ENCODE data around the gene SRPX. TPM values are rescaled to one million over a fixed set of nuclear protein-coding genes. Genes with fewer than 3 reads are reported as not detected.

The SRPX gene
- total RNA-seq, 2 donors from 2014 or later, result 54.5 to 65.9 TPM

GRCh38 chrX:38183596-38183995 is 37.1 kb downstream of the SRPX start:
- Histone ChIP-seq H3K9me3 (no peaks in the 10 kb centered on the region), H3K27ac (no peak overlapping the region), H3K4me1 (ENCODE audit: control insufficient read depth in 1 of 2, low read depth in 2 of 2) (no peaks in the 10 kb centered on the region), H3K36me3 (no peaks in the 10 kb centered on the region), H3K27me3 (replicated peaks; ENCODE audit: insufficient read depth) (no peaks in the 10 kb centered on the region), H3K4me3 (no peak overlapping the region)
- ATAC-seq (ENCODE audit: insufficient number of reproducible peaks, low FRiP score, low read depth), result no peak
- no peak for DNase-seq (ENCODE audit: low spot score)
- TF ChIP-seq, protein P1, sequence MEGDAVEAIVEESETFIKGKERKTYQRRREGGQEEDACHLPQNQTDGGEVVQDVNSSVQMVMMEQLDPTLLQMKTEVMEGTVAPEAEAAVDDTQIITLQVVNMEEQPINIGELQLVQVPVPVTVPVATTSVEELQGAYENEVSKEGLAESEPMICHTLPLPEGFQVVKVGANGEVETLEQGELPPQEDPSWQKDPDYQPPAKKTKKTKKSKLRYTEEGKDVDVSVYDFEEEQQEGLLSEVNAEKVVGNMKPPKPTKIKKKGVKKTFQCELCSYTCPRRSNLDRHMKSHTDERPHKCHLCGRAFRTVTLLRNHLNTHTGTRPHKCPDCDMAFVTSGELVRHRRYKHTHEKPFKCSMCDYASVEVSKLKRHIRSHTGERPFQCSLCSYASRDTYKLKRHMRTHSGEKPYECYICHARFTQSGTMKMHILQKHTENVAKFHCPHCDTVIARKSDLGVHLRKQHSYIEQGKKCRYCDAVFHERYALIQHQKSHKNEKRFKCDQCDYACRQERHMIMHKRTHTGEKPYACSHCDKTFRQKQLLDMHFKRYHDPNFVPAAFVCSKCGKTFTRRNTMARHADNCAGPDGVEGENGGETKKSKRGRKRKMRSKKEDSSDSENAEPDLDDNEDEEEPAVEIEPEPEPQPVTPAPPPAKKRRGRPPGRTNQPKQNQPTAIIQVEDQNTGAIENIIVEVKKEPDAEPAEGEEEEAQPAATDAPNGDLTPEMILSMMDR (IDR thresholded peaks at IDR 0.05), result no peak

DNA sequence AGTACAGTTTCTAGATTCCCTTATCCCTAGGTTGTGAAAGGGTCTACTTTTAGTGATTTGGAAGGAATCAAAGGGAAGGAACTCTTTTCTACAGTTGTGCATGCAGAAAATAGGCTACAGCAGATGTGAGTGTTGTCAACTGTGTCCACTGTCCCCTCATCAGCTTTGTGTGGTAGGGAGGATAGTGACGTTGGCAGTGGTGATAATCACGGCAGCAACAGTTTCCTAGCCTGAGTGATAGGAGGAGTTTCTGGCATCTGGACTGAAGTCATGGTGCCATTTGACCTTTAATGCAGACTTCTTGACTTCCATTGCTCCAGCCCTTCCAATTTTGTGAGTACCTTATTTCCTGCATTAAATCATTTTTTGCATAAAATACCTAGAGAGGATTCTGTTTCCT is 39.3 kb downstream of the SRPX start:
- TF ChIP-seq, protein P1 (IDR thresholded peaks at IDR 0.05), result no peak
- no peaks in the 10 kb centered on the region for H3K9me3 ChIP-seq
- no peaks in the 10 kb centered on the region for H3K4me1 ChIP-seq (ENCODE audit: control insufficient read depth in 1 of 2, low read depth in 2 of 2)
- no peak for DNase-seq (ENCODE audit: low spot score)
- H3K27ac ChIP-seq, result no peak overlapping the region
- no peak overlapping the region for H3K4me3 ChIP-seq
- ATAC-seq (ENCODE audit: insufficient number of reproducible peaks, low FRiP score, low read depth), result no peak
- no peaks in the 10 kb centered on the region for H3K27me3 ChIP-seq (replicated peaks; ENCODE audit: insufficient read depth)
- no peaks in the 10 kb centered on the region for H3K36me3 ChIP-seq

DNA sequence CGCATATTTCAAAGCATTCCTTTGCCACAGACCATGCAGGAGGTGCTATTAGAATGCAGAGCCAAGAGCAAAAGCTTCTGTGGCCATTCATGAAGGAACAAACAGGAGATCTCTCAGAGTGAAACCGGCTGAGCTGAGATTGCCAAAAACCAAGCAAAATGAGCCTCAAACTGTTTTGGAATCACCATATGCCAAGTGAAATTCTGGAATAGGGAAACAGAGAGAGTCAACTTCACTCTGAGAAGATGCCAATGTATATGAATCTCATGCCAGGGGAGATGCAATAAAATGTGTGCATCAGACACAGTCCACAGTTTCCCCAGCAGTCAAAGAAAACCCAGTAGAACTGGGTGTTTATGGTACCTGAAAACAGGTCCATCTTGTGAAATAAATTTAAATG is 42.3 kb downstream of the SRPX start:
- ATAC-seq (ENCODE audit: insufficient number of reproducible peaks, low FRiP score, low read depth) (no peak), DNase-seq (ENCODE audit: low spot score) (no peak)
- TF ChIP-seq, protein P1 (IDR thresholded peaks at IDR 0.05), result no peak

DNA sequence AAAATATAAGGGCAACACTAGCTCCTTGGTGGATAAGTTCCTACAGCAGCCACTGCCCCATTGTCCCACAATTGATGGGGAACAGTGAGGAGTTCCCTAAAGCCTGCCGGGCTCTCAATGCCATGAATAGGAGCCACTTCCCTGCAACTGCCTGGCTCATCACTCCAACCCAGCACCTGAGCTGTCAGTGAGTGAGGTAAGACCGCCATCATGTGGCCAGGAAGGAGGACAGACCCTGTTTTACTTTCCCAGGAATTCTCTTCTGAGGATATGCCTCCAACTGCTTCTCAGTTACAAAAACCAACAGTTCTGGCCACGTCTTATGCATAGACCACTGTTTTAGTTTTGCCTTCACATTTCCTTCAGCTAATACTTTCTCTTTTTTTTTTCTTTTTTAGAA is 45.5 kb downstream of the SRPX start:
- Histone ChIP-seq H3K9me3 (no peaks in the 10 kb centered on the region), H3K27me3 (replicated peaks; ENCODE audit: insufficient read depth) (no peaks in the 10 kb centered on the region), H3K36me3 (no peaks in the 10 kb centered on the region), H3K4me3 (no peak overlapping the region), H3K4me1 (ENCODE audit: control insufficient read depth in 1 of 2, low read depth in 2 of 2) (no peaks in the 10 kb centered on the region), H3K27ac (no peak overlapping the region)
- TF ChIP-seq, protein P1 (IDR thresholded peaks at IDR 0.05), result no peak
- DNase-seq (ENCODE audit: low spot score), result no peak
- no peak for ATAC-seq (ENCODE audit: insufficient number of reproducible peaks, low FRiP score, low read depth)

More for the DNA sequence above, 42.3 kb downstream of the SRPX start:
- Histone ChIP-seq H3K4me3 (no peak overlapping the region), H3K36me3 (no peaks in the 10 kb centered on the region), H3K4me1 (ENCODE audit: control insufficient read depth in 1 of 2, low read depth in 2 of 2) (no peaks in the 10 kb centered on the region), H3K27ac (no peak overlapping the region), H3K9me3 (no peaks in the 10 kb centered on the region), H3K27me3 (replicated peaks; ENCODE audit: insufficient read depth) (no peaks in the 10 kb centered on the region)

DNA sequence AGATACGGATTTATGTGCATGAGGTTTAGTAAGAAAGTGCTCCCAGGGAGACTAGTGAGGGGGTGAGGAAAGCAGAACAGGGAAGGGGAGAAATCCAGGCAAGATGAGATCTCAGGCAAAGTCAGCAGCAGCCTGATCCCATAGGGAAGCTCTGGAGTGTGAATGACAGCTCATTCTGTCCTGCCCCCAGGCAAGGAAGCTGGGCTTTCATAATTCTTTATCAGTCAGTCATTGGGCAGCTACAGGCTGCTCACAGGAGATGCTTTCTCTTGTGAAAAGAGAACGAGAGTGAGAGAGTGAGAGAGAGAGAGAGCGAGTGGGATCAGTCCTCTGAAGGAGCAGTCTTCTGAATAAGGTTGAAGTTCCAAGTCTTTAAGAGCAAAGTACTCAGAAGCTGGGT is 48.1 kb downstream of the SRPX start:
- Histone ChIP-seq H3K36me3 (no peaks in the 10 kb centered on the region), H3K4me1 (ENCODE audit: control insufficient read depth in 1 of 2, low read depth in 2 of 2) (no peaks in the 10 kb centered on the region), H3K27ac (no peak overlapping the region), H3K9me3 (no peaks in the 10 kb centered on the region), H3K27me3 (replicated peaks; ENCODE audit: insufficient read depth) (no peaks in the 10 kb centered on the region), H3K4me3 (no peak overlapping the region)
- no peak for DNase-seq (ENCODE audit: low spot score)
- ATAC-seq (ENCODE audit: insufficient number of reproducible peaks, low FRiP score, low read depth), result no peak
- TF ChIP-seq, protein P1 (IDR thresholded peaks at IDR 0.05), result no peak

All from thoracic aorta (tissue), 2 donors.